SW480 (cell line): ENCODE results near the gene EIF4ENIF1.
"Not testable (repeated sequence)": the region's sequence is repeated elsewhere in the genome, so short reads cannot be mapped to it uniquely, and the experiment has no call there.

Source experiments
- DNase-seq: peaks from one replicate; pipeline ENCODE4 v3.0.0-alpha.2; 2016; ENCODE audit warnings: low spot score

Gene EIF4ENIF1

GRCh38 chr22:31493355-31493754, 3.7 kb upstream of the EIF4ENIF1 start:
- not testable (repeated sequence) for DNase-seq

- no peak for DNase-seq
Measured at GRCh38 chr22:31492151-31492550, 2.5 kb upstream of the EIF4ENIF1 start.

- no peak for DNase-seq
Measured at GRCh38 chr22:31491218-31491962, 1.7 kb upstream of the EIF4ENIF1 start.

GRCh38 chr22:31490496-31490925, 869 bp upstream of the EIF4ENIF1 start:
- peak; percentile 74 for DNase-seq

GRCh38 chr22:31488988-31489617, 539 bp downstream of the EIF4ENIF1 start:
- peak; percentile 30 for DNase-seq

GRCh38 chr22:31488346-31488883, 1.2 kb downstream of the EIF4ENIF1 start:
- DNase-seq = no peak

- no peak for DNase-seq
Measured at GRCh38 chr22:31486951-31487350, 2.7 kb downstream of the EIF4ENIF1 start.

GRCh38 chr22:31486369-31486768, 3.3 kb downstream of the EIF4ENIF1 start:
- DNase-seq = not testable (repeated sequence)

DNA sequence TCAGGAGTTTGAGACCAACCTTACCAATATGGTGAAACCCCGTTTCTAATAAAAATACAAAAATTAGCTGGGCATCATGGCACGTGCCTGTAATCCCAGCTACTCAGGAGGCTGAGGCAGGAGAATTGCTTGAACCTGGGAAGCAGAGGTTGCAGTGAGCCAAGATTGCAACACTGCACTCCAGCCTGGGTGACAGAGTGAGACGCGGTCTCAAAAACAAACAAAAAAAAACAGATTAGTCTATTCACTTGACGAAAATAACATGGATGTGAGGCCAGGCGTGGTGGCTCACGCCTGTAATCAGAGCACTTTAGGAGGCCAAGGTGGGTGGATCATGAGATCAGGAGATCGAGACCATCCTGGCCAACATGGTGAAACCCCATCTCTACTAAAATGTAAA, 7.2 kb downstream of the EIF4ENIF1 start:
- not testable (repeated sequence) for DNase-seq

DNA sequence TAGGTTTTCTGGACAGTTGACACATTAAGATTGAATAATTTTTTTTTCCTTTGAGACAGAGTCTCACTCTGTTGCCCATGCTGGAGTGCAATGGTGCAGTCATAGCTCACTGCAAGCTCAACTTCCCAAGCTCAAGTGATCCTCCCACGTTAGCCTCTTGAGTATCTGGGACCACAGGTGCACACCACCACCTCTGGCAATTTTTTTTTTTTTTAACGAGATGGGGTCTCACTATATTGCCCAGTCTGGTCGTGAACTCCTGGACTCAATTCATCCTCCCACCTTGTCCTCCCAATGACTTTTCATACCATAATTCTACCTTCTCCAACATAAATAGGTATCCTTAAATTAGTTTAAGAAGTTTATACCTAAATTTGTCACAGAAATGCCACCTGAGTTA, 8.5 kb downstream of the EIF4ENIF1 start:
- no peak for DNase-seq

- DNase-seq = no peak
Measured at GRCh38 chr22:31477329-31477728, 12.3 kb downstream of the EIF4ENIF1 start.

GRCh38 chr22:31475800-31476199, 13.8 kb downstream of the EIF4ENIF1 start:
- DNase-seq = no peak

DNA sequence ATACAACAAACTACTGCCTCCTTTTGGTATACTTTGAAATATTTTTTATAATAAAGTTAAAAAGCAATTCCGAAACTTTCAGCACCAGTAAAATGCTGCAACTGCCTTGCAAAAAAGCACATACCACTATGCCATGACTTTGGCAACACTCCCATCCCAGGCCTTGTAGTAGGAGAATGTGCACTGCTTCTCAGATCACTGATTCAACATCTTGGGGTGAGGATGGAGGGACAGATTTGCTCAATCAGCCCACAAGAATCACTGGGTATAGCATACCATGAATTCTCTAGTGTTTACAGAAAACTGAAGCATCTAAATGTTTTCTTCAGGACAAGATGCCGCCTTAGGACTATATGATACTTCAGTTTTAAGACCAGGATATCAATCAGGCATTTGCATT, 14.9 kb downstream of the EIF4ENIF1 start:
- no peak for DNase-seq

- no peak for DNase-seq
Measured at GRCh38 chr22:31465307-31465706, 24.3 kb downstream of the EIF4ENIF1 start.

GRCh38 chr22:31461699-31462098, 27.9 kb downstream of the EIF4ENIF1 start:
- no peak for DNase-seq

DNA sequence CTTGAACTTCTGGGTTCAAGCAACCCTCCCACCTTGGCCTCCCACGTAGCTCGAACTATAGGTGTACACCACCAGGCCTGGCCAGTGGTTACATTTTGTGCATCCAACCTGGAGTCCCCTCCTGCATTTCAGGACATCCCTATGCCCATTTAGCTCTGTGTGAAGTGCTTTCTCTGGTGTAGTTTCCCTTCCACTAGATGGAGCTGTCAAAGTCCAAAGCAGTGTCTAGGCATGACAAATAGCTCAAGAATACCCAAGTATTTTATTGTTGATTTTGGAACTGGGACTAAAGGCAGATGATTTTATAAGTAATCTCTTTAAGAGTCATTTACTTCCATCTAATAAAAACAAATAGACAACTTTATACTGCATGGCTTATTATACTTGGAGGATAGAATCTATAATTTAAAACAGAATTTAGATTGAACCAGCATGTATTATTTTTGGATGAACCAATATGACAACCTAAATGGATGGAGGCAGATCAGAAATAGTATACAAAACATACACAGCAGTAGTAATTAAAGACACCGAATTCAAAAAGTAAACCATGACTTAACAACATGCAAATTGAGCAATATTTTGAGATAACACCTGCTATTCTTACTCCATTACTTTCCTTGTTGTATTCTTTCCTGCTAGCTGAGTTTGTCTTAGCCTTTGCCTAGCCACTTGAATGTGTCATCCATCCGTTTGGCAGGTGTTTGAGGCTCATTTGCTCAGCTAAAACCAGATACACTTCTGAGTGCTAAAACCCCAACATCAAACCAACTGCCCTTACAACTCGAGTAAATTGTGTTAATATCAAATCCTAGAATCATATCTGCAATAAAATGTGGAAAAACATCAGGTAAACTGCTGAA, 37.7 kb downstream of the EIF4ENIF1 start:
- peak; percentile 20 for DNase-seq

DNA sequence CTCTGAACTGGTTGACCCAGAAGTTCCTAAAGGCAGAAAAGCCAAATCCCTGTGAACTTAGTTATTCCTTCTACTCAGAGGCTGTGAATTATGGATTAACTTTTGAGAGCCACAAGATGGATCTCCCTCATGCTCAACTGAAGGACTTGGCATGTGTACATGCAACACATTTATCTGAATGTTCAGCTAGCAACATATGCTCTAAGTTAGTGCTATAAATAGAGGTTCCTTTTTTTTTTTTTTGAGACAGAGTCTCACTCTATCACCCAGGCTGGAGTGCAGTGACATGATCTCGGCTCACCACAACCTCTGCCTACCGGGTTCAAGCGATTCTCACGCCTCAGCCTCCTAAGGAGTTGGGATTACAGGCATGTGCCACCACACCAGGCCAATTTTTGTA, 40.1 kb downstream of the EIF4ENIF1 start:
- DNase-seq = no peak

DNA sequence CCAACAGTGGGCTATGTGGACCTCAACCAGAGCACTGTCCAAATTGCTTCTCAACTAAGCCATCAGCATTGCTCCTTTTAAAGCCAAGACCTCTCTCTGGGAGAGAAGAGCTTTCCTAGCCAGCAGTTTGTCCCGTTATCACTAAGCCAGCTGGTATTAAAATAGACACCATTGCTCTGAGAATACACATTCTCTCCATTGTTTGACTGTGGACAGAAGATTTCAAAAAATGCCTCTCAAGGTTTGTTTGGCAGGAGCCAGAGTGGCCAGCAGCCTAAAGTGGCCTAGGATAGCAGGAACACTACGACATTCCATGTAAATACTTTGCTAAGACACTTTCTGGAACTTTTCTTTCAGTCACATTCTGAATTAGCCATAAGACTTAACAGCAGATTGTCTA, 41.3 kb downstream of the EIF4ENIF1 start:
- no peak for DNase-seq

DNA sequence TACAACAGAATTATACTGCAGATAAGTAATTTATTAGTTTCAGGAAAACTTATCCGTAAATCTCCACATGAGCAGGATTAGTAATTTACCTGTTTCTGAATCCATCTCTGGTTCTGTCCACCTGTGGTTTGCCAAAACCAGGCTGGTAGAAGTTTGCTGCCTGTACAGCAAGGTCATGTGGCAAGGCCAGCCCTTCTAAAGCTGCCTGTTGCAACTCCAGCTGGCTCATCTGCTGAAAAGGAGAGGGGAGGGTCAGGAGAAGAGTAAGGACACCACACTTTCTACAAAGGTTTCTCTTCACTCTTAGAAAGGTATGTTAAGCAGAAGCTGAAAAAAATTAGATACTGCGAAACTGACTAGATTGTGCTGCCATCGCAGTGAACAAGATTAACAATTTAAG, 42.3 kb downstream of the EIF4ENIF1 start:
- DNase-seq = no peak

DNA sequence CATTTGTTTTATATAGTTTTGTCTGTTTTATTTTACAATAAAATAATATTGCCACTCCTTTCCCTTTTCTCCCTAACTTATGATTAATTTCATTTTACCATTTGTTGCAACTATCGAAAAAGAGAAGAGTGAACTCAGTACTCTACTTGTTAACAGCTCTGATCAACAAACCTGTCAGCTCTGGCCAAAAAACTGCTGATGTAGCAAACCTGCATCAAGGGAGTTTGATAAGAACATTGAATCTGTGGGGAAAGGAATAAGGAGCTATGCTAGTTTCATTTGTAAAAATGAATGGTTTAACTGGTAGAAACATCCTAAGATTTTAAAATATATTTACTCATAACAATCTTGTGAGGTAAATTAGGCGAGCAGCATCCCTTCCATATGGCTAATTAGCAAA, 42.9 kb downstream of the EIF4ENIF1 start:
- DNase-seq = no peak

DNA sequence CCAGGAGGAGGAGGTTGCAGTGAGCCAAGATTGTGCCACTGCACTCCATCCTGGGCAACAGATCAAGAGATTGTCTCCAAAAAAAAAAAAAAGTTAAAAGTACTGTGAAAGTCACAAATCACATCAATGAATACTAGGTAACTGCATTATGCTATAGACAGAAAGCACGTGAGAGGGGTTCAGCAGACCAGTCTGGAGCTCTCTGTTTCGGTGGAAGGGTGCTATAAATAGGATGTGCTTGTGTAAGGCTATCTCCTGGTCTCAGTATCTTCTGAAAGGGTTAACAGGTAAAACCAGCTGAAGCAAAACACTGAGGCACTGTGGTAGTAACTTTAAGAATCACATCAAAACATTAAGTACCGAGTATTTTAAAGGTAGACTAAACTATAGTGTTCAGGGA, 43.4 kb downstream of the EIF4ENIF1 start:
- no peak for DNase-seq

DNA sequence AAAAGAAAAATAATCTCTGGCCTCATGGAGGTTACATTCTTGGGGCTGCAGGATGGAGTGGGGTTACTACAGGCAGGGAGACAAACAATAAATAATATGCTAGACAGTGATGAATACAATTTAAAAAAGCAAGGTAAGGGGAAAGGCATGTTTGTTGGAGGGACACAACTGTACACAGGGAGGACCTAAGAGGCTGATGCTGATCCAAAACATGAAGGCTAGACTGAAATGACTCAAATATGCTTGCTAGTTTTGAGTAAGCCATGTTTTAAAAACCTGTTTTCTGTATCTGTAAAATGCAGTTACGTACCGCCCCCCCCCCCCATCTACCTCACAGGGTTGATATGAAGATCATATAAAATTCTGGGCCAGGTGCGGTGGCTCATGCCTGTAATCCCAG, 44.0 kb downstream of the EIF4ENIF1 start:
- DNase-seq = no peak

- no peak for DNase-seq
Measured at GRCh38 chr22:31443516-31443915, 46.1 kb downstream of the EIF4ENIF1 start.
